B cell (primary cell): ENCODE data around the gene PRDM2.

Source experiments
- EZH2 ChIP-seq: IDR thresholded peaks from 2 replicates; pipeline ENCODE4 v1.6.1; 2012; ENCODE audit warnings: borderline replicate concordance, low read depth, mild to moderate bottlenecking, moderate library complexity, low read length; ENCODE audit not compliant: insufficient read depth, poor library complexity, severe bottlenecking
- TF ChIP-seq, protein P1 (sequence below): fragments of 200-600 bp; IDR thresholded peaks from one replicate; pipeline ENCODE4 v1.8.0; 2022; ENCODE audit warnings: antibody characterized with exemption, mild to moderate bottlenecking

DNA sequence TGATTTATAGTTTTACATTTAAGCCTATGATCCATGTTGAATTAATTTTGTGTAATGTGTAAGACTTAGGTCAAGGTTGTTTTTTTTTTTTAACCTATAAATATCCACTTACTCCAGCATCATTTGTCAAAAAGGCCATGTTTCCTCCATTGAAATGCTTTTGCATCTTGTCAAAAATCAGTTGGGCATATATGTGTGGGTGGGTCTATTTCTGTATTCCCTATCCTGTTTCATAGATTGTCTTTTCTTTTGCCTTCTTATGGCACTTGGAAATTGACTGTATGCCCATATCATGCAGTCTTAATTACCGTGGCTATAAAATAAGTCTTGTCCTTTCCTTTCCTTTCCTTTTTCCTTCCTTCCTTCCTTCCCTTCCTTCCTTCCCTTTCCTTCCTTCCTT lies 138.2 kb downstream of the PRDM2 start:
- TF ChIP-seq, protein P1, sequence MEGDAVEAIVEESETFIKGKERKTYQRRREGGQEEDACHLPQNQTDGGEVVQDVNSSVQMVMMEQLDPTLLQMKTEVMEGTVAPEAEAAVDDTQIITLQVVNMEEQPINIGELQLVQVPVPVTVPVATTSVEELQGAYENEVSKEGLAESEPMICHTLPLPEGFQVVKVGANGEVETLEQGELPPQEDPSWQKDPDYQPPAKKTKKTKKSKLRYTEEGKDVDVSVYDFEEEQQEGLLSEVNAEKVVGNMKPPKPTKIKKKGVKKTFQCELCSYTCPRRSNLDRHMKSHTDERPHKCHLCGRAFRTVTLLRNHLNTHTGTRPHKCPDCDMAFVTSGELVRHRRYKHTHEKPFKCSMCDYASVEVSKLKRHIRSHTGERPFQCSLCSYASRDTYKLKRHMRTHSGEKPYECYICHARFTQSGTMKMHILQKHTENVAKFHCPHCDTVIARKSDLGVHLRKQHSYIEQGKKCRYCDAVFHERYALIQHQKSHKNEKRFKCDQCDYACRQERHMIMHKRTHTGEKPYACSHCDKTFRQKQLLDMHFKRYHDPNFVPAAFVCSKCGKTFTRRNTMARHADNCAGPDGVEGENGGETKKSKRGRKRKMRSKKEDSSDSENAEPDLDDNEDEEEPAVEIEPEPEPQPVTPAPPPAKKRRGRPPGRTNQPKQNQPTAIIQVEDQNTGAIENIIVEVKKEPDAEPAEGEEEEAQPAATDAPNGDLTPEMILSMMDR: no peak
- TF ChIP-seq EZH2: no peak
